IPS DF 6.9 (cell line): ENCODE data around the gene RNF167.

Source experiments
- DNase-seq: peaks from one replicate; pipeline ENCODE4 v3.0.0-alpha.2; 2013; ENCODE audit warnings: low read depth, low spot score
- H3K27ac ChIP-seq: one replicate; pipeline ENCODE4 v1.5.1; 2013; ENCODE audit warnings: low read length, control low read depth
- H3K27me3 ChIP-seq: 2 replicates; pipeline ENCODE4 v1.6.1; 2013; ENCODE audit warnings: mild to moderate bottlenecking, low read length; ENCODE audit not compliant: control insufficient read depth, insufficient read depth
- H3K36me3 ChIP-seq: 2 replicates; pipeline ENCODE4 v1.6.1; 2013; ENCODE audit warnings: low read length; ENCODE audit not compliant: control insufficient read depth, insufficient read depth
- H3K4me1 ChIP-seq: 2 replicates; pipeline ENCODE4 v1.6.1; 2013; ENCODE audit warnings: low read length; ENCODE audit not compliant: control insufficient read depth, insufficient read depth
- H3K4me3 ChIP-seq: 2 replicates; pipeline ENCODE4 v1.5.1; 2013; ENCODE audit warnings: mild to moderate bottlenecking, low read length
- H3K9me3 ChIP-seq: 2 replicates; pipeline ENCODE4 v1.6.1; 2013; ENCODE audit warnings: low read length, inconsistent platforms; ENCODE audit not compliant: control insufficient read depth, insufficient read depth
- WGBS: extraction: QIAGEN DNeasy Blood & Tissue Kit; methylation state at CpG from one replicate; pipeline ENCODE4 v1.1.7; 2013; ENCODE audit warnings: mixed read lengths, missing lambda C conversion rate; ENCODE audit not compliant: insufficient read length, insufficient coverage; 5-methylcytosine and 5-hydroxymethylcytosine counted together

Gene RNF167

GRCh38 chr17:4969047-4969550 is 29.0 kb downstream of the RNF167 start:
- Histone ChIP-seq H3K4me1 (0 out of 2 replicates have a peak, but pooled peaks cover 2% of the 10 kb centered on the region), H3K27me3 (no peaks in the 10 kb centered on the region), H3K27ac (no peak overlapping the region), H3K4me3 (peak overlapping the region; percentile 59; the same call in 1 of the 2 replicates), H3K36me3 (0 out of 2 replicates have a peak, but pooled peaks cover 5% of the 10 kb centered on the region), H3K9me3 (no peaks in the 10 kb centered on the region)
- no CpG with 5 or more reads among the region's 15 CpGs for WGBS
- DNase-seq = no peak

GRCh38 chr17:4969551-4970173 is 29.6 kb downstream of the RNF167 start:
- no CpG with 5 or more reads among the region's 16 CpGs for WGBS
- H3K27ac ChIP-seq = no peak overlapping the region
- H3K9me3 ChIP-seq = no peaks in the 10 kb centered on the region
- no peaks in the 10 kb centered on the region; the same call in 1 of the 2 replicates for H3K27me3 ChIP-seq
- no peak for DNase-seq
- 0 out of 2 replicates have a peak, but pooled peaks cover 2% of the 10 kb centered on the region for H3K4me1 ChIP-seq
- H3K36me3 ChIP-seq = 0 out of 2 replicates have a peak, but pooled peaks cover 5% of the 10 kb centered on the region
- H3K4me3 ChIP-seq = no peak overlapping the region; the same call in 1 of the 2 replicates

- no peaks in the 10 kb centered on the region for H3K9me3 ChIP-seq
- H3K27ac ChIP-seq = no peak overlapping the region
- no CpG with 5 or more reads among the region's 8 CpGs for WGBS
- no peaks in the 10 kb centered on the region; the same call in 1 of the 2 replicates for H3K27me3 ChIP-seq
- H3K4me1 ChIP-seq = 0 out of 2 replicates have a peak, but pooled peaks cover 2% of the 10 kb centered on the region
- H3K36me3 ChIP-seq = 0 out of 2 replicates have a peak, but pooled peaks cover 5% of the 10 kb centered on the region
- no peak for DNase-seq
- H3K4me3 ChIP-seq = no peak overlapping the region
These were observed 30.2 kb downstream of the RNF167 start for GRCh38 chr17:4970273-4970672.

- no CpG with 5 or more reads among the region's 6 CpGs for WGBS
- Histone ChIP-seq H3K4me3 (no peak overlapping the region), H3K9me3 (no peaks in the 10 kb centered on the region), H3K36me3 (0 out of 2 replicates have a peak, but pooled peaks cover 5% of the 10 kb centered on the region), H3K27ac (no peak overlapping the region), H3K4me1 (0 out of 2 replicates have a peak, but pooled peaks cover 2% of the 10 kb centered on the region), H3K27me3 (no peaks in the 10 kb centered on the region; the same call in 1 of the 2 replicates)
- DNase-seq = no peak
These were observed 31.8 kb downstream of the RNF167 start for GRCh38 chr17:4971826-4972225.

GRCh38 chr17:4972322-4972721 is 32.3 kb downstream of the RNF167 start:
- DNase-seq = no peak
- H3K27ac ChIP-seq = no peak overlapping the region
- no CpG with 5 or more reads among the region's 12 CpGs for WGBS
- H3K27me3 ChIP-seq = no peaks in the 10 kb centered on the region; the same call in 1 of the 2 replicates
- H3K4me1 ChIP-seq = 0 out of 2 replicates have a peak, but pooled peaks cover 2% of the 10 kb centered on the region
- no peak overlapping the region for H3K4me3 ChIP-seq
- 0 out of 2 replicates have a peak, but pooled peaks cover 5% of the 10 kb centered on the region for H3K36me3 ChIP-seq
- no peaks in the 10 kb centered on the region for H3K9me3 ChIP-seq

GRCh38 chr17:4972752-4973151 is 32.7 kb downstream of the RNF167 start:
- no peak for DNase-seq
- no peak overlapping the region for H3K4me3 ChIP-seq
- H3K27me3 ChIP-seq = no peaks in the 10 kb centered on the region; the same call in 1 of the 2 replicates
- H3K9me3 ChIP-seq = no peaks in the 10 kb centered on the region
- H3K27ac ChIP-seq = no peak overlapping the region
- 0 out of 2 replicates have a peak, but pooled peaks cover 2% of the 10 kb centered on the region for H3K4me1 ChIP-seq
- H3K36me3 ChIP-seq = 0 out of 2 replicates have a peak, but pooled peaks cover 5% of the 10 kb centered on the region
- WGBS = no CpG with 5 or more reads among the region's 12 CpGs

- 0 out of 2 replicates have a peak, but pooled peaks cover 5% of the 10 kb centered on the region for H3K36me3 ChIP-seq
- DNase-seq = no peak
- H3K4me1 ChIP-seq = 0 out of 2 replicates have a peak, but pooled peaks cover 2% of the 10 kb centered on the region
- H3K4me3 ChIP-seq = no peak overlapping the region
- no peaks in the 10 kb centered on the region; the same call in 1 of the 2 replicates for H3K27me3 ChIP-seq
- no CpG with 5 or more reads among the region's 10 CpGs for WGBS
- no peak overlapping the region for H3K27ac ChIP-seq
- H3K9me3 ChIP-seq = no peaks in the 10 kb centered on the region
These were observed 33.4 kb downstream of the RNF167 start for GRCh38 chr17:4973256-4974114.

GRCh38 chr17:4974115-4974670 is 34.1 kb downstream of the RNF167 start:
- no peak overlapping the region for H3K27ac ChIP-seq
- H3K27me3 ChIP-seq = no peaks in the 10 kb centered on the region; the same call in 1 of the 2 replicates
- 0 out of 2 replicates have a peak, but pooled peaks cover 5% of the 10 kb centered on the region for H3K36me3 ChIP-seq
- H3K4me1 ChIP-seq = 0 out of 2 replicates have a peak, but pooled peaks cover 2% of the 10 kb centered on the region
- no peak for DNase-seq
- H3K9me3 ChIP-seq = no peaks in the 10 kb centered on the region
- H3K4me3 ChIP-seq = no peak overlapping the region
- WGBS = no CpG with 5 or more reads among the region's 9 CpGs

- Histone ChIP-seq H3K4me3 (no peak overlapping the region), H3K36me3 (no peaks in the 10 kb centered on the region), H3K27me3 (no peaks in the 10 kb centered on the region; the same call in 1 of the 2 replicates), H3K27ac (no peak overlapping the region), H3K4me1 (no peaks in the 10 kb centered on the region), H3K9me3 (no peaks in the 10 kb centered on the region)
- no peak for DNase-seq
These were observed 38.7 kb downstream of the RNF167 start for GRCh38 chr17:4978726-4979125.
